ENCODE results near the gene F2RL1. TPM values are rescaled to one million over a fixed set of nuclear protein-coding genes. Genes with fewer than 3 reads are reported as not detected.
"Not testable (repeated sequence)": the region's sequence is repeated elsewhere in the genome, so short reads cannot be mapped to it uniquely, and the experiment has no call there.

F2RL1 gene
- total RNA-seq, 4 donors from 2014 or later: 0.26 to 1.3 (median 0.85) TPM

DNA sequence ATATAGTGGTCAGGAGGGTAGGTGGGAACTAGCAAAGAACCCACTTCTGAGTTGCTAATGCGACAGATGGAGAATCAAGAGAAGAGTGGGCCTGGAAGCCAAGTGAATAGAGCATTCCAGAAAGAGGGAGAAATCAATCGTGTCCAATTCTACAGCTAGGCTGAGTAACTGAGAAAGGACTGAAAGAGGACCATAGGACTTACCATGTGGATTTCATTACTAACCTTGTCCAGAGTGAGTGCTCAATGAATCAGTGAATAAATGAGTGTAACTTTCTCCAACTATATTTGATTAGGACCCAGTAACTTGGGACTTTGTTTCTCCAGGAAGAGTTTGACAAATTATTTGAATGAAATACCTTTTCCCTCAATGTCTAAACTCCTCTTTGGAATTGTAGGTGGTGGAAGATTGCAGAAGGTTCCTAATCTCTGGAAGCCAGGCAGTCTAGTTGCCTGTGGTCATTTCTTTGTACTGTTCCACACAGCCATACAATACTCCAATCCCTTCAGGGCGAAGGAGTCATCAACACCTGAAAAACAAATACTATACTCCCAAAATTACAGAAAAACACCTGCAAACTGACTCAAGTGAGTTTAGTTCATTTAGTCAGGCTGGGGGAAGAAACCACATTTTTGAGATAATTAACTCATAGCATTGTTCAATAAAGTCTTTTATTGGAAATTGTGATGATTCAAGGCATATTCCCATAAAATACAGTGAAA is 2.6 kb upstream of the F2RL1 start:
- Histone ChIP-seq H3K36me3 (no peaks in the 10 kb centered on the region), H3K27me3 (peaks cover 0 to 35% (median 3%) of the 10 kb centered on the region in 4 donors), H3K4me3 (no peak overlapping the region), H3K4me1 (peaks cover 5 to 21% (median 20%) of the 10 kb centered on the region in 4 donors), H3K9me3 (no peaks in the 10 kb centered on the region), H3K27ac (replicated peaks in 1 of 4) (no peak overlapping the region)
- intact Hi-C loops (cut with DNase I): no loop called here
- TF ChIP-seq, protein P1, sequence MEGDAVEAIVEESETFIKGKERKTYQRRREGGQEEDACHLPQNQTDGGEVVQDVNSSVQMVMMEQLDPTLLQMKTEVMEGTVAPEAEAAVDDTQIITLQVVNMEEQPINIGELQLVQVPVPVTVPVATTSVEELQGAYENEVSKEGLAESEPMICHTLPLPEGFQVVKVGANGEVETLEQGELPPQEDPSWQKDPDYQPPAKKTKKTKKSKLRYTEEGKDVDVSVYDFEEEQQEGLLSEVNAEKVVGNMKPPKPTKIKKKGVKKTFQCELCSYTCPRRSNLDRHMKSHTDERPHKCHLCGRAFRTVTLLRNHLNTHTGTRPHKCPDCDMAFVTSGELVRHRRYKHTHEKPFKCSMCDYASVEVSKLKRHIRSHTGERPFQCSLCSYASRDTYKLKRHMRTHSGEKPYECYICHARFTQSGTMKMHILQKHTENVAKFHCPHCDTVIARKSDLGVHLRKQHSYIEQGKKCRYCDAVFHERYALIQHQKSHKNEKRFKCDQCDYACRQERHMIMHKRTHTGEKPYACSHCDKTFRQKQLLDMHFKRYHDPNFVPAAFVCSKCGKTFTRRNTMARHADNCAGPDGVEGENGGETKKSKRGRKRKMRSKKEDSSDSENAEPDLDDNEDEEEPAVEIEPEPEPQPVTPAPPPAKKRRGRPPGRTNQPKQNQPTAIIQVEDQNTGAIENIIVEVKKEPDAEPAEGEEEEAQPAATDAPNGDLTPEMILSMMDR (IDR thresholded peaks at IDR 0.05): no peak
- TF ChIP-seq POLR2AphosphoS5 (IDR thresholded peaks at IDR 0.05) (no peak), POLR2A (IDR thresholded peaks at IDR 0.05; ENCODE audit: low read depth) (no peak), EP300 (IDR thresholded peaks at IDR 0.05) (no peak)
- WGBS: 90% methylated on average over 3 of the region's 3 CpGs
- DNase-seq (ENCODE audit: extremely low spot score): no peak

DNA sequence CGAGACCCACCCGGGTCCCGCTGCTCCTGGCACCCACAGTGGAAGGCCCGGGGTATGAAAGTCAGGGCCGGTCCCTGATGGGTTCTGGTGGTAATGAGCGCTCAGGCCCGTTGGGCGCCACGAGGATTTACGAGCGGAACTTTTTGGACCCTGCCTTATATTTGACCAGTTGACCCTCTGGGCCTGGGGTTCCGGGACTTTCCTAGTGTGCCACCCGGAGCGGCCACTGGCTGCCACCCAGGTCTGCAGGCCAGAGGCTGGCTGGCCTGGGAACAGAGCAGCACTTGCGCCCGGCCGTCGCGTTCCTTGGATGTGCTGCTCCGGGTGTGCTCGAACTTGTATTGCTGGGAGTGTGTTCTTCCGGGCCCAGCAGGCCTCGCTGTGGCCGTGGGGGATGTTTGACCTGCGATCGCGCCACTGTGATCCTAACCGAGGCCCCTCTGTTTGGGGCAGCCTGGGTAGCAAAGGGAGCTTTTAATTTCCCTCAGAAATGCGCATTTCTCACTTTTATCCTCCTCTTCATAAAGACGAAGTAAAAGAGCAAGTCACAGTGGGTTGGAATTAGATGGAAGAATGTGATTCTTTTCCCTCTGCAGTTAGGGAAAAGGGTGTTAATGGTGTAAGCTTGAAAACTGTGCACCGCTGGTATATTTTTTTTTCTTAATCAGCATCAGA is 1.2 kb downstream of the F2RL1 start:
- DNase-seq (ENCODE audit: extremely low spot score): no peak
- peaks cover 5 to 21% (median 20%) of the 10 kb centered on the region in 4 donors for H3K4me1 ChIP-seq
- WGBS: 50% methylated on average over 30 of the region's 31 CpGs
- peak overlapping the region; percentile 50 to 62 (median 52) for H3K4me3 ChIP-seq
- no peaks in the 10 kb centered on the region for H3K36me3 ChIP-seq
- TF ChIP-seq, protein P1 (IDR thresholded peaks at IDR 0.05): no peak
- TF ChIP-seq POLR2A (IDR thresholded peaks at IDR 0.05; ENCODE audit: low read depth) (no peak), POLR2AphosphoS5 (IDR thresholded peaks at IDR 0.05) (no peak), EP300 (IDR thresholded peaks at IDR 0.05) (no peak)
- peaks cover 0 to 9% (median 0%) of the 10 kb centered on the region in 4 donors for H3K9me3 ChIP-seq
- peaks cover 0 to 38% (median 3%) of the 10 kb centered on the region in 4 donors for H3K27me3 ChIP-seq
- H3K27ac ChIP-seq (replicated peaks in 1 of 4): no peak overlapping the region
- intact Hi-C loops (cut with DNase I): no loop called here

DNA sequence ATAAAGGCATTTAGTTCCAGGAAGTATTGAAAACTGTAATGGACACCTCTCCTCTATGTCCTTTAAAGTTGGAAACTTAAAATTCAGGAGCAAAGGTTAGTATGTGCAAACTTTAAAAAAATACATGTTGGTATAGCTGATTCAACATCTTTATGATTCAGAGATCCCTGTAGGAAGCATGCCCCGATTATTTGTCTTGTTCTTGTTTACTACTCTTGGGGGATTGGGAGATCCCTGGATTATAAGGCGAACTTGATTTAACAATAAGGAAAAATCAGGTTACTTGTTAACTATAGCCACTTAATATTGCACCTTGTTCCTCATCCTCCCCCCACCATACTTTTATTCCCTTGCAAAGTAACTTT is 1.7 kb downstream of the F2RL1 start:
- DNase-seq (ENCODE audit: extremely low spot score): no peak
- Histone ChIP-seq H3K9me3 (peaks cover 0 to 9% (median 0%) of the 10 kb centered on the region in 4 donors), H3K27ac (replicated peaks in 1 of 4) (no peak overlapping the region), H3K27me3 (peaks cover 0 to 35% (median 3%) of the 10 kb centered on the region in 4 donors), H3K4me3 (no peak overlapping the region), H3K36me3 (no peaks in the 10 kb centered on the region), H3K4me1 (peaks cover 5 to 21% (median 20%) of the 10 kb centered on the region in 4 donors)
- WGBS: 74% methylated on average over 2 of the region's 2 CpGs
- intact Hi-C loops (cut with DNase I): no loop called here
- no peak for TF ChIP-seq POLR2A (IDR thresholded peaks at IDR 0.05; ENCODE audit: low read depth)

DNA sequence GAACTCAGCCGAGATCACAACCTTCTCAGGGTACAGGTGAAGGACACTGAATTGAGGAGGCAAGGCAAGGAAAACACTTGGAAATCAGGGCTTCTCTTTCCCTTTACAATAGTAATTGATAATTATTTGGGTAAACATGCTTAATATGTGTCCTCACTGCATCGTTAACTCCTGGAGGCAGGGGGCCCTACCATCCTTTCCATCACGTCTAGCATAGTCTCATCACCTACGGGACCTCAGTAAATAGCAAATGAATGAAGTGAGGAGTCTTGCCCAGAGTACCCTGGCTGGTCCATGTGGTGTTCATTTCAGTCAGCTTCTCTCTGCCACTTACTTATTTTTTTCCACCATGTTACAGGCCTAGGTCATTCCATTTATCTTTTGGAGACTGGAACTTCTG is 2.3 kb downstream of the F2RL1 start:
- peaks cover 5 to 21% (median 20%) of the 10 kb centered on the region in 4 donors for H3K4me1 ChIP-seq
- no peak for DNase-seq (ENCODE audit: extremely low spot score)
- intact Hi-C loops (cut with DNase I): no loop called here
- no peak overlapping the region for H3K4me3 ChIP-seq
- H3K27ac ChIP-seq (replicated peaks in 1 of 4): no peak overlapping the region
- H3K36me3 ChIP-seq: no peaks in the 10 kb centered on the region
- TF ChIP-seq POLR2A (IDR thresholded peaks at IDR 0.05; ENCODE audit: low read depth): no peak
- TF ChIP-seq EP300 (IDR thresholded peaks at IDR 0.05): no peak
- TF ChIP-seq POLR2AphosphoS5 (IDR thresholded peaks at IDR 0.05): no peak
- TF ChIP-seq, protein P1 (IDR thresholded peaks at IDR 0.05): no peak
- H3K27me3 ChIP-seq: peaks cover 0 to 35% (median 3%) of the 10 kb centered on the region in 4 donors
- 78% methylated on average over 4 of the region's 4 CpGs for WGBS
- peaks cover 0 to 9% (median 0%) of the 10 kb centered on the region in 4 donors for H3K9me3 ChIP-seq

DNA sequence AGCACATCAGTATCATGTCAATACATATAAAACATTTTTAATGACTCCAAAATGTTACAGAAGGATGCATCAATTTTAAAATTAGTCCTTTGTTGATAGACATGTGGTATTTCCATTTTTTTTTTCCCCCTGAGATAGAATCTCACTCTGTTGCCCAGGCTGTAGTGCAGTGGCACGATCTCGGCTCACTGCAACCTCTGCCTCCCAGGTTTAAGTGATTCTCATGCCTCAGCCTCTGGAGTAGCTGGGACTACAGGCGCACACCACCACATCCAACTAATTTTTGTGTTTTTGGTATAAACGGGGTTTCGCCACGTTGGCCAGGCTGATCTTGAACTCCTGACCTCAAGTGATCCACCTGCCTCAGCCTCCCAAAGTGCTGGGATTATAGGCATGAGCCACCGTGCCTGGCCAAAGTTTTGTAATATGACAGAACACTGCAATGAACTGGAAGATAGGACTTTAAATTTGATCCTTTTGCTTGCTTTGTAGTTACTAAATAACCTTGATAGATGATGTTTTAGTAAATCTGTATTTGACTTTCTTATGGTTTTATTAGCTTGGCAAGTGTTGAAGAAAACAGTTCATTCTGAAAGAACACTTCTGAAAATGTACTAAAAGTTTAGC is 3.4 kb downstream of the F2RL1 start:
- H3K27ac ChIP-seq (replicated peaks in 1 of 4); DNase-seq (ENCODE audit: extremely low spot score); intact Hi-C loops (cut with DNase I); H3K9me3 ChIP-seq; H3K36me3 ChIP-seq; H3K4me3 ChIP-seq: not testable (repeated sequence)
- H3K4me1 ChIP-seq: peaks cover 5 to 21% (median 20%) of the 10 kb centered on the region in 4 donors
- 90% methylated on average over 7 of the region's 7 CpGs for WGBS
- H3K27me3 ChIP-seq: peaks cover 0 to 34% (median 3%) of the 10 kb centered on the region in 4 donors

DNA sequence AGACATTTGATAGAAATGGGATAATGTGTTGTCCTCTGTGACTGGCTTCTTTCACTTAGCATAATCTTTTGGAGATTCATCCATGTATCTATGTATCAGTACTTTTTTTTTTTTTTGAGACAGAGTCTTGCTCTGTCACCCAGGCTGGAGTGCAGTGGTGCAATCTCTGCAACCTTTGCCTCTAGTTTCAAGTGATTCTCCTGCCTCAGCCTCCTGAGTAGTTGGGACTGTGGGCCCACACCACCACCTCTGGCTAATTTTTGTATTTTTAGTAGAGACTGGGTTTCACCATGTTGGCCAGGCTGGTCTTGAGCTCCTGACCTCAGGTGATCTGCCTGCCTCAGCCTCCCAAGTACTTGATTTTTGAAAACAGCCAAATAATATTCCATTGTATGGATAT is 7.6 kb downstream of the F2RL1 start:
- H3K36me3 ChIP-seq; H3K9me3 ChIP-seq; intact Hi-C loops (cut with DNase I); H3K27me3 ChIP-seq; H3K27ac ChIP-seq (replicated peaks in 1 of 4); DNase-seq (ENCODE audit: extremely low spot score); H3K4me3 ChIP-seq; H3K4me1 ChIP-seq: not testable (repeated sequence)
